ENCODE measurements around the gene TRIM66. TPM values are rescaled to one million over a fixed set of nuclear protein-coding genes. Genes with fewer than 3 reads are reported as not detected.

The TRIM66 gene, protein sequence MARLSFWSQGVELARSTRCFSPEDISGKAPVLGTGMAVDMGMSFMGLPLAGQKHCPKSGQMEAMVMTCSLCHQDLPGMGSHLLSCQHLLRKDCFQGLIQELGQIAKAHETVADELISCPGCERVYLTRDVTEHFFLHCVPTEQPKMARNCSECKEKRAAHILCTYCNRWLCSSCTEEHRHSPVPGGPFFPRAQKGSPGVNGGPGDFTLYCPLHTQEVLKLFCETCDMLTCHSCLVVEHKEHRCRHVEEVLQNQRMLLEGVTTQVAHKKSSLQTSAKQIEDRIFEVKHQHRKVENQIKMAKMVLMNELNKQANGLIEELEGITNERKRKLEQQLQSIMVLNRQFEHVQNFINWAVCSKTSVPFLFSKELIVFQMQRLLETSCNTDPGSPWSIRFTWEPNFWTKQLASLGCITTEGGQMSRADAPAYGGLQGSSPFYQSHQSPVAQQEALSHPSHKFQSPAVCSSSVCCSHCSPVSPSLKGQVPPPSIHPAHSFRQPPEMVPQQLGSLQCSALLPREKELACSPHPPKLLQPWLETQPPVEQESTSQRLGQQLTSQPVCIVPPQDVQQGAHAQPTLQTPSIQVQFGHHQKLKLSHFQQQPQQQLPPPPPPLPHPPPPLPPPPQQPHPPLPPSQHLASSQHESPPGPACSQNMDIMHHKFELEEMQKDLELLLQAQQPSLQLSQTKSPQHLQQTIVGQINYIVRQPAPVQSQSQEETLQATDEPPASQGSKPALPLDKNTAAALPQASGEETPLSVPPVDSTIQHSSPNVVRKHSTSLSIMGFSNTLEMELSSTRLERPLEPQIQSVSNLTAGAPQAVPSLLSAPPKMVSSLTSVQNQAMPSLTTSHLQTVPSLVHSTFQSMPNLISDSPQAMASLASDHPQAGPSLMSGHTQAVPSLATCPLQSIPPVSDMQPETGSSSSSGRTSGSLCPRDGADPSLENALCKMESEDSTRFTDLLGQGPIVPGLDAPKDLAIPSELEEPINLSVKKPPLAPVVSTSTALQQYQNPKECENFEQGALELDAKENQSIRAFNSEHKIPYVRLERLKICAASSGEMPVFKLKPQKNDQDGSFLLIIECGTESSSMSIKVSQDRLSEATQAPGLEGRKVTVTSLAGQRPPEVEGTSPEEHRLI (N-terminal part only)
- 0.83 and 0.96 TPM in 2 replicates for total RNA-seq (2014; rRNA removed; shearing (Covaris generic))

DNA sequence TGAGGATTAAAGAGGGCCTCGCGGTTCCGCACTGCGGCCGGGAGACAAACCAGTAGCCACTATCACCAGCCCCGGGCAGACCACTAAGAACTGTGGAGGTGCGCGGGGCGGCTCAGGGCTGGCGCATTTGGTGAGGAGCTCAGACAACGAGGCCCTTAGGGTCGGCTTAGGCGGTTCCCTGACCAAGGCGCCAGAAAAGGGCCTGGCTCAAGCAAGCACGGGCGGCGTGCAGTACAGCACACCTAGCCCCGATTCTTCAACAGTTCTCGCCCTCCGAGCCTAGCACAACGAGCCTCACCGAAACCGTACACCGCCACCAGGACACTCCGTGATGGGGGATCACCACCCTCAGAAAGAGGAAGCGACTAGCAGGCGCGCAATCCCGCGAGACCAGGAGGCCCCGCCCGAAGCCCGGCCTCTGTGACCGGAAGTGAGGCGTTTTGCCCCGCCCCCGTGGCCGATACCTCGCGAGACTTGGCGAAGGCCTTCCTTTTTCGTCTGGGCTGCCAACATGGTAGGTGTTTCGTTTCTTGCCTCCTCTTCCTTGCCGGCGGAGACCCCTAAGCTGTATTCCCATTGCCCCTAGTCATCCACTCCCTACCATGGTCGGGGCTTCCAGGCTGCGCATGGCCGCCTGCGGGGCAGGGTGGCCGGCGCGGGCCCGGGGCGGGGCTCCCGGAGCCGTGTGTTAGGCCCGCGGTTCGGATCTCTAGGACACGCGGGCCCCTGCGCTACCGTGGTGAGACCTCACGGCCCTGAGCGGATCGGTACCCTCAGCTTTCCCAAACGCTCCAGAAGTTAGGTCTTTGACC lies at the start of gene TRIM66, which contains the start of gene RPL27A:
TSS of gene TRIM66 (minus strand) at position 363 of the 812 bp plus-strand sequence. CDS start 10,391 bp downstream, outside the sequence.
TSS of gene RPL27A (plus strand) at position 490 of the 812 bp plus-strand sequence. CDS start at position 512, 22 bp downstream.
- Histone ChIP-seq H3K27me3 (ENCODE audit: control insufficient read depth, insufficient read depth, low read length) (no peaks in the 10 kb centered on the region), H3K36me3 (replicated peaks; ENCODE audit: control insufficient read depth, insufficient read depth, low read length) (peaks cover 24% of the 10 kb centered on the region), H3K4me3 (ENCODE audit: insufficient read depth, low read depth, low read length) (peak within 1 kb of the TSS; percentile 98)
- DNase-seq, result peak; percentile 94

DNA sequence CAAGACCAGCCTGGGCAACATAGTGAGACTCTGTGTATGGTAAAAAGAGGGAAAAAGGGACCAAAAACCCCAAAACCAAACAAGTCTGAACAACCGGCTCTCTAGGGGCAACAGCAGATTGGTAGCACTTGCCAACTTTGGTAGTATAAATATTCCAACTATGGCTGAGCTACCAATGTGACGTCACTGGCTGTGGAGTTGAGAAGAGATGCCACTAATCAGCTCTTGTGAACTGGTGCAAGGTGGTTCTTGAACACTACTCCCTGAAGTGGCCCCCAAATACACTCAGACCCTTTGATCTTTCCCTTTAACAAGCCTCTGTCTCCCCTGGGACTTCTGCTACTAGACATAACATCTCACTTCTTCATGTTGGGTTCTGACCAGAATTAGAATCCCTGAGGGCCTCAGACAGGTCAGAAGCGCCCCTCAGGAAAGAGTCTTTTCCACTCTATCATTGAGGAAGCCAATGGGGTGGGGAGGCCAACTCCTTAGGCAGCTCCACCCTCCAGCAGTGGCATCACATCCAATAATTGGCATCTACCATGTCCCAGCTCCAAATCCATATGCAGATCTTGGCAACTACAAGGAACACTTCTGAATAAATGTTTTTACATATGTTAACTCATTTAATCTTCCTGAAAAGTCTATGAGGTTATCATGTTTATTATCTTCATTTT lies 49.3 kb upstream of the TRIM66 start:
- no peak for DNase-seq
- Histone ChIP-seq H3K4me3 (ENCODE audit: insufficient read depth, low read depth, low read length) (no peak overlapping the region), H3K27me3 (ENCODE audit: control insufficient read depth, insufficient read depth, low read length) (no peaks in the 10 kb centered on the region), H3K36me3 (replicated peaks; ENCODE audit: control insufficient read depth, insufficient read depth, low read length) (no peaks in the 10 kb centered on the region)

DNA sequence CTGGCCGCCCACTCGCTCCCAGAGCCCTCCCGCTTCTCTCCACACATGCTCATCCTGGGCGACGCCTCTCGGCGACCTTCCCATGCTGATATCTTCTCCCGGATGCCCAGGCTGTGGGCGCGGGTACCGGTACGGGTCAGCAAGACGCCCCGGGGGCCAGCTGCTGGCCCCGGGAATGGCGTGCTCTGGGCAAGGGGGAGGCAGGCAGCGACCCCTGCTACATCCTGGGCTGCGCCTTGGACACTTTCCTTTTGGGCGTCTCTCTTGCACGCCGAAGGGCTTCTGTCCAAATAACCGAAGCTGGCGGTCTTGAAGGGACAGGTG lies 48.2 kb upstream of the TRIM66 start:
- no peaks in the 10 kb centered on the region for H3K27me3 ChIP-seq (ENCODE audit: control insufficient read depth, insufficient read depth, low read length)
- no peak overlapping the region for H3K4me3 ChIP-seq (ENCODE audit: insufficient read depth, low read depth, low read length)
- DNase-seq, result no peak
- no peaks in the 10 kb centered on the region; the same call in 1 of the 2 replicates for H3K36me3 ChIP-seq (replicated peaks; ENCODE audit: control insufficient read depth, insufficient read depth, low read length)

DNA sequence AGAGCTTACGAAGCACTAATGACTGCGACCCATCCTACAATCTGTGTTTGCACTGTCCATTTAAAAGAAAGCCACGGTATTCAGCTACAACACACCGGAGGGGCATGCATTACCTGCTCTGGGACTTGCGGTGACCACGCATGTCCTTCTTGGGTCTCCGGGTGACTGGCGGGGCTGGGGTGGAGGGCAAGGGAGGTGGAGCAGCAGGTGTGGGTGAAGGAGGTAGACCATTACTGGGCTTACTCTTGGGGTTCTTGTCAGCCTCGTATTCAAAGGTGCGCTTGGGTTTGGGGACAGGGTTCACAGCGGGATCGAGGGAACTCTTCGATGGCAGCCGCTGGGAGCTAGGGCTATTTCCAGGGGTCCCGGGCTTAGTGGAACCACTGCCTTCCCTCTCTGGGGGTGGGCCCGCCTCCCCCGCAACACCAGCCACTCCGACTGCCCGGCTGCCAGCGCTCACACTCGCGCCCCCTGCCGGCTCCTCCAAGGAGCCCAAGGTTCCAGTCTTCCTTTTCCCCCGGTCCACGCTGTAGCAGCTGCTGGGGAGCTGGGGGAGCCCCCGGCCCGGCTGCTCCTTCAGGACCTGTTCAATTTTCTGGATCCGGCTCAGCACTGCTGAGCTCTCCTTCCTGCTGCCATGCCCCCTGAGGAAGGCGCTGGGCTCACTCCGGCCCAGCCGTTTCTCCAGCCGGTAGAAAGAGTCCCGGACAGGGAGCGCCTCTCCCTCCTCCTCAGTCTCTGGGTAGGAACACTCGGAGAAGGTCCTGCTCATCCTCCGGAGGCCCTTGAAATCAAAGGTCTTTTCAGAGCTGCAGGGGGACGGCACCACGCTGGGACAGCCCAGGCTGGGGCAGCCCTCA lies 47.6 kb upstream of the TRIM66 start:
- DNase-seq, result peak; percentile 78
- H3K36me3 ChIP-seq (replicated peaks; ENCODE audit: control insufficient read depth, insufficient read depth, low read length), result no peaks in the 10 kb centered on the region; the same call in 1 of the 2 replicates
- H3K4me3 ChIP-seq (ENCODE audit: insufficient read depth, low read depth, low read length), result no peak overlapping the region
- no peaks in the 10 kb centered on the region for H3K27me3 ChIP-seq (ENCODE audit: control insufficient read depth, insufficient read depth, low read length)

DNA sequence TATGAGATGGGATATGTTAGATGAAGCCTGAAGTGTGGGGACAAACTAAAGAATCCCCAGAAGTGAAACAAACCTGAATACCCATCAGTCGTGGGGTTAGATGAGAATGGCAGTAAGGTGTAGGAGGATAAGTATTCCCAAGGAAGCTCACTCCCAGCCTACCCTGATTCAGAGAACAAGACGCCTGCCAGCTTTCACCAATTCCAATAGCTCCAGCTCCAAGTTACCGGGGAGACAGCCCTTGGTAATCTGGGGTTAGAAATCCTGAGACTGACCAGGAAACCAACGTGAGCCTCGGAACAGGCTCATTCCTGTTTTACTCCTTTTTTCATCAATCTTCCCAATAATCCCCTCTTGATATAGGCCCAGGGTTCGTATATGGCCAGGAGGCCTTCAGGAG lies 46.6 kb upstream of the TRIM66 start:
- H3K27me3 ChIP-seq (ENCODE audit: control insufficient read depth, insufficient read depth, low read length), result no peaks in the 10 kb centered on the region
- H3K4me3 ChIP-seq (ENCODE audit: insufficient read depth, low read depth, low read length), result no peak overlapping the region
- DNase-seq, result no peak
- no peaks in the 10 kb centered on the region; the same call in 1 of the 2 replicates for H3K36me3 ChIP-seq (replicated peaks; ENCODE audit: control insufficient read depth, insufficient read depth, low read length)

DNA sequence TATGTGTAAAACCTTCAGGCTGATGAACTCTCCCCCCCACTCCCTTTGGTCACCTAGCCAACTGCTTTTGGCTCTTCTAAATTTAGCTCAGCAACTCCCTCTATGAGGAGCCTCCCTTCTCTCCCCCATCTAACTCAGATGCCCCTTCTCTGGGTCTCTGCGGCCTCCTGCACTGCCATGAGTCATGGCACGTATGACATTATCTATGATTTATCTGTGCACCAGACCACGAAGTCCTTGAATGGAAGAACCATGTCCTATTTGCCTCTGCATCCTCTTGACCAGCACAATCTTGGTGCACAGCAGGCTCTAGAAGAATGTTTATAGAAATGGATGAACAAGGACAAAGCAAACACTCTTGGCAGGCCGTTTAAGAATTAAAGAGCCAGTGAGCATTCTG lies 46.1 kb upstream of the TRIM66 start:
- no peak for DNase-seq
- Histone ChIP-seq H3K4me3 (ENCODE audit: insufficient read depth, low read depth, low read length) (no peak overlapping the region), H3K27me3 (ENCODE audit: control insufficient read depth, insufficient read depth, low read length) (no peaks in the 10 kb centered on the region), H3K36me3 (replicated peaks; ENCODE audit: control insufficient read depth, insufficient read depth, low read length) (no peaks in the 10 kb centered on the region; the same call in 1 of the 2 replicates)

DNA sequence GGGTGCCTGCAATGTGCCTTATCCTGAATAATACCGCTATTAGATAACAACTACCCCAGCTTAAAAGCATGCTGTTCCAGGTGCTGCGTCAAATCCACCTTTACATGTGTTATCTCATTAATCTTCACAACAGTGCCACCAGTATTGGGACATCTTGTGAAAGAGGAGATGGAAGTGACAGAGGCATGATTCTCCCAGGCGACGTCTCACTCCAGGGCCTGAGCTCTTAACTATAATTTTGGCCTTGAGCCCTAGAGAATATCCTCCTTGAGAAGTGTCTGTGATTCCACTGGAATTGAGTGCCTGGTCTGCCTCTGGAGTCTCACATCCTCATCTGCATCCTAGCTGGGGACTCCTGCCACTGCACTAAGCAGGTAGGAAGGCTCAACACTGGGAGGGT lies 43.9 kb upstream of the TRIM66 start:
- Histone ChIP-seq H3K36me3 (replicated peaks; ENCODE audit: control insufficient read depth, insufficient read depth, low read length) (no peaks in the 10 kb centered on the region; the same call in 1 of the 2 replicates), H3K27me3 (ENCODE audit: control insufficient read depth, insufficient read depth, low read length) (no peaks in the 10 kb centered on the region), H3K4me3 (ENCODE audit: insufficient read depth, low read depth, low read length) (no peak overlapping the region)
- no peak for DNase-seq

DNA sequence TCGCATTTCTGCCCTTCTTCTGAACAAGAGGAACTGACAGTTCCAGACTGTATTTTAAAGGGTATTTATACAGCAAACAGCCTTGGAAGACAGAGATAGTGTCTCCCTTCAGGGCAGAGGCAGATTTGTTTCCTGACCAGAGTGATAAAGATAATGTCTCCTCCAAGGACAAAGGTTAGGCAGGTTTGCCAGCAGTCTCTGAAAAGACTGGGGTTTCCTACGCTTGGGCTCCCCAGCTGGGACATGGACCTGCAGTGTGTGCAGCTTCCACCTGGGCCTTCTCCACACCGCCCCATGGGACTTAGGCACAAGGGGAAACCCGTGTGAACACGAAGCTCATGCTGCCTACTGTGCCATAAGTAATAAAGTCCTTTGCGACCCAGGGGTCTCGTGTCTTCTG lies 42.2 kb upstream of the TRIM66 start:
- Histone ChIP-seq H3K4me3 (ENCODE audit: insufficient read depth, low read depth, low read length) (no peak overlapping the region), H3K27me3 (ENCODE audit: control insufficient read depth, insufficient read depth, low read length) (no peaks in the 10 kb centered on the region), H3K36me3 (replicated peaks; ENCODE audit: control insufficient read depth, insufficient read depth, low read length) (no peaks in the 10 kb centered on the region; the same call in 1 of the 2 replicates)
- DNase-seq, result no peak

DNA sequence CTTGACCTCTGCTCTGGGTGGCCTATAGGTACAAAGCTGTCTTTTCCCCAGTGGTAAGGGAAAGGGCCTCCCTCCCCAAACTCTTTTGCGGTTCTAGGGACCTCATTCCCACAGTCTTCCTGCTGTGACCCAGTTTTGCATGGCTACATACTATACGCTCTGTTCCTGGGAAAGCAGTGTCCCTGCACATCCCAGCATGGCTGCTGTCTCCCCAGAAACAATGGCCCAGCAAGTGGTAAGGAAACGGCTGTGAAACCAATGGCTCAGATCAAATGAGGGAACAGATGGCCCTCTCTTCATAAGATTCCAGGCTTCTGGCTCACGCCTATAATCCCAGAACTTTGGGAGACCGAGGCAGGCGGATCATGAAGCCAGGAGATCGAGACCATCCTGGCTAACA lies 41.2 kb upstream of the TRIM66 start:
- Histone ChIP-seq H3K4me3 (ENCODE audit: insufficient read depth, low read depth, low read length) (no peak overlapping the region), H3K36me3 (replicated peaks; ENCODE audit: control insufficient read depth, insufficient read depth, low read length) (no peaks in the 10 kb centered on the region; the same call in 1 of the 2 replicates), H3K27me3 (ENCODE audit: control insufficient read depth, insufficient read depth, low read length) (no peaks in the 10 kb centered on the region)
- DNase-seq, result no peak

DNA sequence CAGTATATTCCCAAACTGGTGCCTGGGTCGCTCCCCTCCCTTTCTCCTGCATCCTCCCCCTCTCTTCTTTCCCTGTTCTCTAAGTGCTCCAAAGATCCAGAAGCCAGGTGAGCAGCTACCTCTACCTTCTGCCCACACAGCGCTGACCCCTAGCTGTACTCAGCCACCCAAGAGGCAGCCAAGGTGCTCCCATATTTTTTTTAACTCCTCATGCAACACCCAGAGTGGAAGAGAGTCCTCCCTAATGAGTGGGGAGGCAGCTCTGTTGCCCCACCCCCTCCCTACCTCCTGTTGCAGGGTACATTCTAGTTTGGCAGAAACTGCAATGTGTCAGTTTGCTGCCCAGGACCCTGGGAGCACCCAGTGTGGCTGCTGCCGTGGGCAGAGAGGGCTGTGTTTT lies 40.3 kb upstream of the TRIM66 start:
- Histone ChIP-seq H3K36me3 (replicated peaks; ENCODE audit: control insufficient read depth, insufficient read depth, low read length) (no peaks in the 10 kb centered on the region; the same call in 1 of the 2 replicates), H3K4me3 (ENCODE audit: insufficient read depth, low read depth, low read length) (no peak overlapping the region), H3K27me3 (ENCODE audit: control insufficient read depth, insufficient read depth, low read length) (no peaks in the 10 kb centered on the region)
- DNase-seq, result no peak

DNA sequence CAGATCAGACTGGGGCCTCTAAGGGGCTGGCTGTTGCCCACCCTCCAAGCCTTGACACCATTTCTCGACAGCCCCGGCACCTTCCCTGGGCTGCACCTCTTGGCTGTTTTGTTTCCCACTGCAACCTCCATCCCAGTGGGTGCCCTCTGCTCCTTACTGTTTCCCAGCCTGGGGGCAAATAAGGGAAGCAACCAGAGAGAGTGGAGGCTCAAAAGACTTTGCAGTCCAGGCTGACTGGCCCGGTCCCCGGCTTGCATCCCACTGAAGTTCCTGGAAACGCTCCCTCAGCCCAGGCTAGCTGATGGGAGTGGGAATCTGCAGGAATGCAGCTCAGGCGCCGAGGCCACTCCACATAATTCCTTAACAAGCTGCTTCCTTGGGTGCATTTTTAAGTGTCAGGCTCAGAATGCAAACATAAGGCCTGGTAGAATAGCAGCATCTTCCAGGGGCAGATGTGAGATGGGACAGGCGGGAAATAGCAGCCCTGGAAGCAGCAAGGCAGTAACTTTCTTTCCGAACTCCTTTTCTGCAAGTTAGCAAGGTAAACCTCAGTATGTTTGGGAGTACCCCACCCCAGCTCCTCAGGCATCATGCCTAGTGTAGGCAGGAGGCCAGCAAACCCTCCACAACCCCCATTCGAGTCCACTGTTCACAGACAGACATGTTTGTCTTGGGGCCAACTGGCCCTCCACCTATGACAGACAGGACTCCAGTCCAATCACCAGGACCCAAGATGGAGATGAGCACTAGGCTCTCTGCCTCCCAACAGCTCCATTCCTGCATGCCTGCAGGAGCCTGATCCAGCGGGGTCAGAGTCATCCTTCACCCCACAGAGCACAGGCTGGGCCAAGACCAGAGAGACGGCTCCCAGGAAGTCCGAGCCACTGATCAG lies 39.4 kb upstream of the TRIM66 start:
- no peaks in the 10 kb centered on the region; the same call in 1 of the 2 replicates for H3K36me3 ChIP-seq (replicated peaks; ENCODE audit: control insufficient read depth, insufficient read depth, low read length)

More for the DNA sequence above, 39.4 kb upstream of the TRIM66 start:
- no peak for DNase-seq
- Histone ChIP-seq H3K4me3 (ENCODE audit: insufficient read depth, low read depth, low read length) (no peak overlapping the region), H3K27me3 (ENCODE audit: control insufficient read depth, insufficient read depth, low read length) (no peaks in the 10 kb centered on the region)

All from H7 (cell line).